Naive thymus-derived CD8-positive, alpha-beta T cell (primary cell): ENCODE measurements around the gene CUX1. TPM values are rescaled to one million over a fixed set of nuclear protein-coding genes. Genes with fewer than 3 reads are reported as not detected.
"Not testable (repeated sequence)": the region's sequence is repeated elsewhere in the genome, so short reads cannot be mapped to it uniquely, and the experiment has no call there.

Source experiments
- ATAC-seq, 2 donors: fragments of 150-1000 bp; cut with Tn5 transposase in 1 of 2; sonication (Bioruptor Pico), chemical (Tn5 transposase) in 1 of 2; 1 replicate in 1 of 2; 2 replicates in 1 of 2; pipeline ENCODE4 v1.10.0; 2021; ENCODE audit warnings: mild to moderate bottlenecking in 2 of 2, moderate library complexity in 2 of 2
- POLR2A ChIA-PET: fragments of 350-600 bp; sonication (Branson Sonifier 250); formaldehyde crosslinking; loops from one replicate; lab custom pipeline; 2021; ENCODE audit warnings: antibody characterized with exemption; lab: Charles Lee
- DNase-seq, 10 donors: peaks; one replicate each; pipeline versions ENCODE4 v3.0.0 to v3.0.0-alpha.2; 2020 to 2022
- H3K27ac Mint-ChIP-seq, 10 donors: one replicate each; pipeline ENCODE4 v1.8.0; 2020 to 2022; ENCODE audit warnings: mild to moderate bottlenecking in 10 of 10, mixed read lengths in 10 of 10, moderate library complexity in 4 of 10, inconsistent platforms in 1 of 10
- H3K27me3 Mint-ChIP-seq, 5 donors: one replicate each; pipeline ENCODE4 v1.8.0; 2021 to 2022; ENCODE audit warnings: mixed read lengths in 5 of 5
- H3K36me3 Mint-ChIP-seq, 3 donors: one replicate each; pipeline ENCODE4 v1.8.0; 2020 to 2022; ENCODE audit warnings: mixed read lengths in 3 of 3, mild to moderate bottlenecking in 2 of 3, inconsistent platforms in 1 of 3
- H3K4me1 Mint-ChIP-seq, 4 donors: one replicate each; pipeline ENCODE4 v1.8.0; 2021 to 2022; ENCODE audit warnings: mixed read lengths in 4 of 4
- H3K4me3 Mint-ChIP-seq, 10 donors: one replicate each; pipeline ENCODE4 v1.8.0; 2020 to 2022; ENCODE audit warnings: mild to moderate bottlenecking in 10 of 10, mixed read lengths in 10 of 10, moderate library complexity in 6 of 10, inconsistent platforms in 1 of 10
- H3K9me3 Mint-ChIP-seq, 9 donors: one replicate each; pipeline ENCODE4 v1.8.0; 2020 to 2022; ENCODE audit warnings: mixed read lengths in 9 of 9, mild to moderate bottlenecking in 3 of 9, inconsistent platforms in 1 of 9, moderate library complexity in 1 of 9
- polyA plus RNA-seq, 3 donors: library from polyadenylated mRNA; unstranded; fragments of 300-500 nt; fragmentation: Illumina TruSeq; gene quantifications; one replicate each; pipeline ENCODE4 v1.2.3, GENCODE V29; 2021
- total RNA-seq, 8 experiments: library from RNA in 2 of 8; stranded (reverse) in 2 of 8; gene quantifications; one replicate each; pipeline ENCODE4 v1.2.3 and lab custom pipeline; 2021 to 2026

The CUX1 gene
- total and polyA plus RNA-seq, 5 experiments from 2014 or later = 10.3 to 66.2 (median 24.1) TPM

GRCh38 chr7:101832205-101832631 is 14.8 kb downstream of the CUX1 start:
- no peak for DNase-seq
- peaks cover 0 to 6% (median 0%) of the 10 kb centered on the region in 9 donors for H3K9me3 Mint-ChIP-seq
- H3K36me3 Mint-ChIP-seq = peaks cover 0 to 11% (median 8%) of the 10 kb centered on the region in 3 donors
- H3K27me3 Mint-ChIP-seq = no peaks in the 10 kb centered on the region
- peaks cover 26 to 38% (median 33%) of the 10 kb centered on the region in 4 donors for H3K4me1 Mint-ChIP-seq
- peak overlapping the region in 1 of 10 donors; percentile 12 for H3K27ac Mint-ChIP-seq
- H3K4me3 Mint-ChIP-seq = no peak overlapping the region
- POLR2A ChIA-PET = no interaction called here
- ATAC-seq = no peak

GRCh38 chr7:101832685-101833375 is 15.4 kb downstream of the CUX1 start:
- Mint-ChIP-seq H3K27ac (peak overlapping the region in 6 of 10 donors; percentile 31 to 53 (median 43)), H3K9me3 (peaks cover 0 to 6% (median 0%) of the 10 kb centered on the region in 9 donors), H3K4me1 (peaks cover 24 to 39% (median 27%) of the 10 kb centered on the region in 4 donors), H3K36me3 (peaks cover 0 to 9% (median 8%) of the 10 kb centered on the region in 3 donors), H3K4me3 (no peak overlapping the region), H3K27me3 (no peaks in the 10 kb centered on the region)
- POLR2A ChIA-PET = no interaction called here
- ATAC-seq = no peak
- no peak for DNase-seq

- Mint-ChIP-seq H3K27ac (no peak overlapping the region), H3K27me3 (no peaks in the 10 kb centered on the region), H3K4me1 (peaks cover 21 to 33% (median 23%) of the 10 kb centered on the region in 4 donors), H3K9me3 (peaks cover 0 to 8% (median 0%) of the 10 kb centered on the region in 9 donors), H3K4me3 (no peak overlapping the region), H3K36me3 (peaks cover 0 to 9% (median 5%) of the 10 kb centered on the region in 3 donors)
- no peak for DNase-seq
- POLR2A ChIA-PET = interaction anchor here (0.7 kb wide), 1 partner anchor 91 kb away, joined by 7 read pairs; no protein-coding TSS in a partner anchor
- ATAC-seq = no peak
Observed at GRCh38 chr7:101833799-101834198, 16.4 kb downstream of the CUX1 start.

GRCh38 chr7:101835136-101835535 is 17.7 kb downstream of the CUX1 start:
- Mint-ChIP-seq H3K4me3 (peak overlapping the region in 1 of 10 donors; percentile 18), H3K36me3 (peaks cover 0 to 6% (median 4%) of the 10 kb centered on the region in 3 donors), H3K27me3 (no peaks in the 10 kb centered on the region), H3K9me3 (peaks cover 0 to 8% (median 0%) of the 10 kb centered on the region in 9 donors), H3K4me1 (peaks cover 23 to 38% (median 25%) of the 10 kb centered on the region in 4 donors), H3K27ac (peak overlapping the region in 2 of 10 donors; percentile 29 to 46)
- POLR2A ChIA-PET = no interaction called here
- DNase-seq (no peak), ATAC-seq (no peak)

GRCh38 chr7:101837433-101837832 is 20.0 kb downstream of the CUX1 start:
- H3K4me1 Mint-ChIP-seq = peaks cover 21 to 37% (median 32%) of the 10 kb centered on the region in 4 donors
- H3K36me3 Mint-ChIP-seq, ATAC-seq, H3K9me3 Mint-ChIP-seq, H3K27ac Mint-ChIP-seq, H3K4me3 Mint-ChIP-seq, DNase-seq, POLR2A ChIA-PET, H3K27me3 Mint-ChIP-seq: not testable (repeated sequence)

- H3K27me3 Mint-ChIP-seq = no peaks in the 10 kb centered on the region
- H3K27ac Mint-ChIP-seq = peak overlapping the region in 3 of 10 donors; percentile 10 to 43 (median 39)
- POLR2A ChIA-PET = no interaction called here
- H3K4me1 Mint-ChIP-seq = peaks cover 17 to 31% (median 26%) of the 10 kb centered on the region in 4 donors
- H3K36me3 Mint-ChIP-seq = peaks cover 0 to 4% (median 4%) of the 10 kb centered on the region in 3 donors
- DNase-seq = no peak
- peaks cover 0 to 8% (median 0%) of the 10 kb centered on the region in 9 donors for H3K9me3 Mint-ChIP-seq
- no peak overlapping the region for H3K4me3 Mint-ChIP-seq
- no peak for ATAC-seq
Observed at GRCh38 chr7:101838837-101839483, 21.5 kb downstream of the CUX1 start.

GRCh38 chr7:101841328-101841727 is 23.9 kb downstream of the CUX1 start:
- Mint-ChIP-seq H3K4me1 (peaks cover 20 to 34% (median 28%) of the 10 kb centered on the region in 4 donors), H3K9me3 (peaks cover 0 to 2% (median 0%) of the 10 kb centered on the region in 9 donors), H3K36me3 (no peaks in the 10 kb centered on the region), H3K27me3 (no peaks in the 10 kb centered on the region), H3K27ac (no peak overlapping the region), H3K4me3 (no peak overlapping the region)
- ATAC-seq (no peak), DNase-seq (no peak)
- POLR2A ChIA-PET = no interaction called here

GRCh38 chr7:101843293-101844271 is 26.2 kb downstream of the CUX1 start:
- Mint-ChIP-seq H3K4me3 (no peak overlapping the region), H3K27me3 (no peaks in the 10 kb centered on the region), H3K27ac (peak overlapping the region in 1 of 10 donors; percentile 29), H3K4me1 (peaks cover 23 to 37% (median 32%) of the 10 kb centered on the region in 4 donors), H3K9me3 (peaks cover 0 to 5% (median 0%) of the 10 kb centered on the region in 9 donors), H3K36me3 (no peaks in the 10 kb centered on the region)
- ATAC-seq (no peak), DNase-seq (no peak)
- POLR2A ChIA-PET = no interaction called here

- Mint-ChIP-seq H3K9me3 (peaks cover 0 to 7% (median 0%) of the 10 kb centered on the region in 9 donors), H3K27ac (no peak overlapping the region), H3K4me3 (no peak overlapping the region), H3K4me1 (peaks cover 17 to 33% (median 31%) of the 10 kb centered on the region in 4 donors), H3K36me3 (no peaks in the 10 kb centered on the region), H3K27me3 (no peaks in the 10 kb centered on the region)
- no peak for DNase-seq
- POLR2A ChIA-PET = no interaction called here
- ATAC-seq = no peak
Observed at GRCh38 chr7:101845974-101846373, 28.5 kb downstream of the CUX1 start.

GRCh38 chr7:101846800-101847538 is 29.5 kb downstream of the CUX1 start:
- Mint-ChIP-seq H3K4me1 (peaks cover 17 to 41% (median 30%) of the 10 kb centered on the region in 4 donors), H3K27ac (no peak overlapping the region), H3K9me3 (peaks cover 0 to 7% (median 0%) of the 10 kb centered on the region in 9 donors), H3K36me3 (peaks cover 0 to 2% (median 0%) of the 10 kb centered on the region in 3 donors), H3K27me3 (no peaks in the 10 kb centered on the region), H3K4me3 (no peak overlapping the region)
- DNase-seq (no peak), ATAC-seq (no peak)
- POLR2A ChIA-PET = interaction anchor here (1.4 kb wide), 1 partner anchor 9 kb away, joined by 3 read pairs; no protein-coding TSS in a partner anchor

GRCh38 chr7:101848208-101848951 is 31.0 kb downstream of the CUX1 start:
- peaks cover 17 to 40% (median 26%) of the 10 kb centered on the region in 4 donors for H3K4me1 Mint-ChIP-seq
- peaks cover 0 to 2% (median 0%) of the 10 kb centered on the region in 3 donors for H3K36me3 Mint-ChIP-seq
- H3K27ac Mint-ChIP-seq = peak overlapping the region in 8 of 10 donors; percentile 11 to 73 (median 38)
- H3K4me3 Mint-ChIP-seq = peak overlapping the region in 9 of 10 donors; percentile 5 to 52 (median 43)
- DNase-seq (peak in 4 of 10 donors; percentile 5 to 31 (median 18)), ATAC-seq (peak; percentile 65 to 75)
- H3K27me3 Mint-ChIP-seq = no peaks in the 10 kb centered on the region
- peaks cover 0 to 7% (median 0%) of the 10 kb centered on the region in 9 donors for H3K9me3 Mint-ChIP-seq
- POLR2A ChIA-PET = interaction anchor here (0.5 to 1.4 kb wide), 3 partner anchors 8 to 569 kb away, joined by 3 to 5 read pairs (median 4); no protein-coding TSS in a partner anchor
